Rectal smooth muscle tissue (tissue), 1 donor: ENCODE measurements around the gene ZDHHC3.

Experiments
- H3K27ac ChIP-seq: one replicate; pipeline ENCODE4 v1.7.0; 2013; ENCODE audit warnings: low read depth, low read length, inconsistent platforms
- H3K27me3 ChIP-seq: one replicate; pipeline ENCODE4 v1.7.0; 2013; ENCODE audit warnings: low read length; ENCODE audit not compliant: control insufficient read depth, insufficient read depth
- H3K36me3 ChIP-seq: one replicate; pipeline ENCODE4 v1.7.0; 2013; ENCODE audit warnings: low read length; ENCODE audit not compliant: control insufficient read depth, insufficient read depth
- H3K4me1 ChIP-seq: one replicate; pipeline ENCODE4 v1.7.0; 2013; ENCODE audit warnings: low read length; ENCODE audit not compliant: control insufficient read depth, insufficient read depth
- H3K4me3 ChIP-seq: one replicate; pipeline ENCODE4 v1.7.0; 2013; ENCODE audit warnings: low read length
- H3K9ac ChIP-seq: one replicate; pipeline ENCODE4 v1.7.0; 2013; ENCODE audit warnings: low read length

The ZDHHC3 gene, protein sequence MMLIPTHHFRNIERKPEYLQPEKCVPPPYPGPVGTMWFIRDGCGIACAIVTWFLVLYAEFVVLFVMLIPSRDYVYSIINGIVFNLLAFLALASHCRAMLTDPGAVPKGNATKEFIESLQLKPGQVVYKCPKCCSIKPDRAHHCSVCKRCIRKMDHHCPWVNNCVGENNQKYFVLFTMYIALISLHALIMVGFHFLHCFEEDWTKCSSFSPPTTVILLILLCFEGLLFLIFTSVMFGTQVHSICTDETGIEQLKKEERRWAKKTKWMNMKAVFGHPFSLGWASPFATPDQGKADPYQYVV

DNA sequence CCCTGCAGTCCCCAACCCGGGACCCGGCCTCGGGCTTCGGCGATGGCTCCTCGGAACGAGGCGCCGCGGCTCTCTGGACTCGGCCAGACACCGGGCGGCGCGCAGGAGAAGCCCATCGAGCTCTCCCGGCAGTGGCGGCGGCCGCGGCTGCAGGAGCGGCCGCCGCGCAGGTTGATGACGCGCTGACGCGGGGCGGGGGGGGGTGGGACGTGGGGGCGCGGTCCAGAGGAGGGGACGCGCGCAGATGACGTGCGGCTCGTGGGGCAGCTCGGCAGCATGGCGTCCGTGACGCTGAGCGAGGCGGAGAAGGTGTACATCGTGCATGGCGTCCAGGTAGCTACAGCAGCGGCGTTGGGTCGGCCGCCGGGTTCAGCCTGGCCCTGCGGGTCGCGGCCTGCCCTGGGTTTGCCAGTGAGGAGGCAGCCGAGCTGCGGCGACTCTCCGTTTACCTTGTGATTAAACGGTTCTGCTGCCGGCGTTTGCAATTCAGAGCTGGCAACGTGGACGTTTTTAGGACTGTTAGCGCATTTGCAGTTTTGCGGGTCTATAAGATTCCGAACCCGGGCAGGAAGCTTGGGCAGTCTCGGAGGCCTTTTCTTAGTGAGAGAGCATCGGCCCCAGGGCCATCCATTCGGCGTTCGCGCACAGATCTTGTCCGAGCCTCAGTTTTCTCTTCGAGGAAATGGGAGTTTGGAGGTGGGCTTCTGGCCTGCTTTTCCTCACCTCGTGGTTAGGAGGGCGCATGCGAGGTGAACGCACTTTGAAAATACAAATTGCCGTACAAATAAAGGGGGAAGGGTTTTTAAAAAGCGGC is at the start of gene ZDHHC3, which contains the start of gene EXOSC7:
Gene ZDHHC3, minus strand, starts transcription at position 173 of the 814 bp plus-strand sequence. CDS start 16,738 bp downstream, outside the sequence.
Gene EXOSC7, plus strand, starts transcription at position 243 of the 814 bp plus-strand sequence. Its CDS starts 34 bp downstream, at position 277.
- no peaks in the 10 kb centered on the region for H3K36me3 ChIP-seq
- H3K9ac ChIP-seq, result peak within 1 kb of the TSS; percentile 84
- peaks cover 2% of the 10 kb centered on the region for H3K27me3 ChIP-seq
- H3K27ac ChIP-seq, result peak within 1 kb of the TSS; percentile 81
- H3K4me1 ChIP-seq, result peaks cover 6% of the 10 kb centered on the region
- H3K4me3 ChIP-seq, result peak within 1 kb of the TSS; percentile 94

DNA sequence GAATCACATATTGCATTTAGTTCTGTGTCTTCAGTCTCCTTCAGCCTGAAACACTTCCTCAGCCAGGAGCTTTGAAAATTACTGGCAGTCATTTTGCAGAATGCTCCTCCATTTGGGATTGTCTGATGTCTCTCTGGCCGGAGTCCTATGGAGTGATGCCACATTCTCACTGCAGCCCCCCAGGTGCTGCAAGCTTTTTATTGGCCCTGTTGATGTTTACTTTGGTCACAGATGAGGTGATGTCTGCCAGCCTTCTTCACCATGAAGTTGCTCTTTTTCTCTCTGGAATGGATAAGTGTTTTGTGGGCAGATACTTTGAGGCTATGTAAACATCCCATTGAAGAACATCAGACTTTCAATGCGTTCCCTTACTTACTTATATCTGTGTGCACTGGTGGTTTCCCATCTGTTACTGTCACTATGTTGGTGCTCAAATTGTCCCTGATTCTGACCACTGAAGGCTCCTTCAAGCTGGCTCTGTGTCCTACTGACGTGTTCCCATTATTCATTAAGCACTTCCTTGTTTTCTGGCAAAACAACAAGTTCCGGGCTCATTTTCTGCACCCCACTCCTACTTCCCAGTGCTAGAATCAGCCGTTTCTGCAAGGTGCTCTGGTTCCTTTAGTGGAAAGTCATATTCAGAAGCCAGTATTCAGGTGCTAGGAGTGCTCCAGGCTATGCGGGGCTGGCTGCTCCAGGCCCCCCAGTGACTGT is 48.7 kb upstream of the ZDHHC3 start:
- no peaks in the 10 kb centered on the region for H3K27me3 ChIP-seq
- no peak overlapping the region for H3K4me3 ChIP-seq
- no peak overlapping the region for H3K9ac ChIP-seq
- H3K36me3 ChIP-seq, result no peaks in the 10 kb centered on the region
- peaks cover 18% of the 10 kb centered on the region for H3K4me1 ChIP-seq
- no peak overlapping the region for H3K27ac ChIP-seq

DNA sequence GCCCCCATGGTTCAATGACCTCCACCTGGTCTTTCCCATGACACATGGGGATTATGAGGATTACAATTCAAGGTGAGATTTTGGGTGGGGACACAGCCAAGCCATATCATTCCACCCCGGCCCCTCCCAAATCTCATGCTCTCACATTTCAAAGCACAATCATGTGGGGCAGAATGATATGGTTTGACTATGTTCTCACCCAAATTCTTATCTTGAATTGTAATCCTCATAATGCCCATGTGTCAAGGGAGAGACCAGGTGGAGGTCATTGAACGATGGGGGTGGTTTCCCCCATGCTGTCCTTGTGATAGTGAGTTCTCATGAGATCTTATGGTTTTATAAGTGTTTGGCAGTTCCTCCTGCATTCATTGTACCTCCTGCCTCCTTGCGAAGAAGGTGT is 47.7 kb upstream of the ZDHHC3 start:
- Histone ChIP-seq H3K27me3 (no peaks in the 10 kb centered on the region), H3K4me1 (peaks cover 18% of the 10 kb centered on the region), H3K9ac (no peak overlapping the region), H3K36me3 (no peaks in the 10 kb centered on the region), H3K27ac (no peak overlapping the region), H3K4me3 (no peak overlapping the region)

DNA sequence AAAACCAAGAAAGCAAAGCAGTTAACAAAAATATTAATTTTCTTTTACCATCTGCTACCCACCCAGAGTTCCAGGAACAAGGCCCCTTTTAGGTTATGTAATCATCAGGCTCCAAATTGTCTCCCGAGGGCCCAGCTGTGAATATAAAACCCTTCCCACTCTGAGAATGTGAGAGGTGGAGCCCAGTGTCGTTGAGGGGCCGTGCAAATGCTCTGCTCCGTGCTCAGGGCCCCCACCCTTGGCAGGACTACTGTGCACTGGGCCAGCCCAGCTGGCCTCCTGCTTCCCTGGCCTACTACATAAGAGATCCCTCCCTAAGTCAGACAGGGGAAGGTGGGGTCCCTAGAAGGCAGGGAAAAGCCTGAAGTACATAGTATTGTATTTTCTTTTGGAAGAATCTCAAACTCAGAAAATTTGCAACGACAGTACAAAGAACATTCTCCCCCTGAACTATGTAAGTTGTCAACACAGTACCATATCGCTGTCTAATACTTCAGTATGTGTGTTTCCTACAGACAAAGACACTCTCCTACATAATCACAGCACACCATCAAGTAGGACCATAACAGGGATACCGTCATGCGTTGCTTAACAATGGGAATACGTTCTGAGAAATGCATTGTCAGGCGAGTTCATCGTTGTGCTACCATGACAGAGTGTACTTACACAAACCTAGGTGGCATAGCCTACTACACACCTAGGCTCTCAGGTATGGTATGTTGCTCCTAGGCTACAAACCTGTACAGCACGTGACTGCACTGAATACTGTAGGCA is 45.7 kb upstream of the ZDHHC3 start:
- H3K36me3 ChIP-seq, result no peaks in the 10 kb centered on the region
- H3K4me3 ChIP-seq, result no peak overlapping the region
- no peak overlapping the region for H3K9ac ChIP-seq
- peaks cover 15% of the 10 kb centered on the region for H3K4me1 ChIP-seq
- H3K27ac ChIP-seq, result no peak overlapping the region
- H3K27me3 ChIP-seq, result no peaks in the 10 kb centered on the region

DNA sequence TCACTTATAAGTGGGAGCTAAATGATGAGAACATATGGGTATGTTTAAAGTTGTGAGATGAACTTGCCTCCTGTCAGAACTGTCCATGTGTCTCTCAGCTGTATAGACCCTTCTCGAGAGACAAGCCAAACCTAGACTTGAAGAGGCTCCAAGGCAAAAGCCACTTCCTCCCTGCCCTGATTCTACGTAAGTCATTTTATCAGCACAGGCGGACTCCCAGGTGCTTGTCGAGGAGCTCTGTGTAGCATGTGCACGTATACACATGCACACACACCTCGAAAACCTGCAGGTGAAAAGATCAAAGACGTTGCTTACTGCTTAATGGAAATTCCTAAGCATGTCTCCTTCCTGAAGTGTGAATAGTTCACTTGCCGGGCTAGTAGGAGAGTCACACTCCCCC is 44.6 kb upstream of the ZDHHC3 start:
- Histone ChIP-seq H3K36me3 (no peaks in the 10 kb centered on the region), H3K4me3 (no peak overlapping the region), H3K27me3 (no peaks in the 10 kb centered on the region), H3K27ac (no peak overlapping the region), H3K9ac (no peak overlapping the region), H3K4me1 (peaks cover 3% of the 10 kb centered on the region)

DNA sequence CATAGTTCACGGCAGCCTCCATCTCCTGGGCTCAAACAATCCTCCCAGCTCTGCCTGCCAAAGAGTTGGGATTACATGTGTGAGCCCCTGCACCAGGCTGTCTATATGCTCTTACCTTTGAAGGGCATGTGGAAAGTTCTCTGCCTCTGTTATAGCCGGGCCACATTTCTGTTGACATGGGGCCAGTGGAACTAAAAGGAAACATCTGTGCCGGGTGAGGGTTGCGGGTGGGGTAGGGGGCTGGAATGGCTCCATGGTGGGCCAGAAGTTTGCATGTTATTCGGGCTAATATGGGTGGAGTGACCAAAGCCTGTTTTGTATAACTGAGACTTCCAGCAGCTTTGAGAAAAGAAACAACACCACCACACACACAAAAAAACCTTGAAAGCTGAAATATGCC is 41.8 kb upstream of the ZDHHC3 start:
- no peaks in the 10 kb centered on the region for H3K4me1 ChIP-seq
- no peaks in the 10 kb centered on the region for H3K27me3 ChIP-seq
- H3K9ac ChIP-seq, result no peak overlapping the region
- no peak overlapping the region for H3K4me3 ChIP-seq
- no peak overlapping the region for H3K27ac ChIP-seq
- H3K36me3 ChIP-seq, result no peaks in the 10 kb centered on the region

DNA sequence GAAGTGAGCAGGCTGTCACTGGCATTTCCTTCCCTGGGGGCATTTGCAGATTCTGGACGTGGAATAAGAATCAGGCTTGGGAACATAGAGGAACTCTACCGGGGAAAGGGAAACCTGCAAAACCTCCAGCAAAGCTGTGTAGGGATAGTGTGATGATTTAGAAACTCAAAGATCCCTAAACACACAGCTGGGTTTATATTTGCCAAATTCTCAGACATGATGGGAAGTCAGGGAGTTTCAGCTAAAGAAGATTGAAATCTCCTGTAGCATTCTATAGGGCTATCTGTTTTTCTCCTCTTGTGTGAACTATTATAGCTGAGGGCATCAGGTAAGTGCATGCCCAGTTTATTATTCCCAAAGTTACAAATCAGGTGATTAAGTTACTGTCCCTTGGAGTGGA is 40.9 kb upstream of the ZDHHC3 start:
- Histone ChIP-seq H3K27ac (no peak overlapping the region), H3K36me3 (no peaks in the 10 kb centered on the region)

DNA sequence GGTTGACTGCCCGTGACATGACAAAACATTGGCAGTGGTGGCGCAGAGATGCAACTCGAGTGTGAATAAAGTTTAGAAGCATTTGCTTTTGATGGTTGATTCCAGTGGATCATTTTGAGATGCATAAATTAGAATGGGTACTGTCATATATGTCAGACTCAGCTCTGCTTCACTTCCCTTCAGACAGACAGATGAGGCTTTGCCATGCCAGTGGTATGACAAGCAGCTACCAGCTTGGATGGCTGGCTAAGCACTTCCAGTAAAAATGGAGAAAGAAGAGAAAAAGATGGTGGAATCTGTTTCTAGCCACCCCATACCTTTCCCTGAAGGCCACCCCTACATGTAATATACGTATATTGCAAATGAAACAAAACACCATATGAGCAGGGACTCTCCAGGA is 36.6 kb upstream of the ZDHHC3 start:
- H3K9ac ChIP-seq, result no peak overlapping the region
- peak overlapping the region; percentile 65 for H3K27ac ChIP-seq
- H3K4me3 ChIP-seq, result no peak overlapping the region
- no peaks in the 10 kb centered on the region for H3K27me3 ChIP-seq
- no peaks in the 10 kb centered on the region for H3K36me3 ChIP-seq
- H3K4me1 ChIP-seq, result peaks cover 29% of the 10 kb centered on the region

More for the DNA sequence above, 40.9 kb upstream of the ZDHHC3 start:
- H3K4me3 ChIP-seq, result no peak overlapping the region
- no peaks in the 10 kb centered on the region for H3K27me3 ChIP-seq
- H3K4me1 ChIP-seq, result peaks cover 8% of the 10 kb centered on the region
- no peak overlapping the region for H3K9ac ChIP-seq

DNA sequence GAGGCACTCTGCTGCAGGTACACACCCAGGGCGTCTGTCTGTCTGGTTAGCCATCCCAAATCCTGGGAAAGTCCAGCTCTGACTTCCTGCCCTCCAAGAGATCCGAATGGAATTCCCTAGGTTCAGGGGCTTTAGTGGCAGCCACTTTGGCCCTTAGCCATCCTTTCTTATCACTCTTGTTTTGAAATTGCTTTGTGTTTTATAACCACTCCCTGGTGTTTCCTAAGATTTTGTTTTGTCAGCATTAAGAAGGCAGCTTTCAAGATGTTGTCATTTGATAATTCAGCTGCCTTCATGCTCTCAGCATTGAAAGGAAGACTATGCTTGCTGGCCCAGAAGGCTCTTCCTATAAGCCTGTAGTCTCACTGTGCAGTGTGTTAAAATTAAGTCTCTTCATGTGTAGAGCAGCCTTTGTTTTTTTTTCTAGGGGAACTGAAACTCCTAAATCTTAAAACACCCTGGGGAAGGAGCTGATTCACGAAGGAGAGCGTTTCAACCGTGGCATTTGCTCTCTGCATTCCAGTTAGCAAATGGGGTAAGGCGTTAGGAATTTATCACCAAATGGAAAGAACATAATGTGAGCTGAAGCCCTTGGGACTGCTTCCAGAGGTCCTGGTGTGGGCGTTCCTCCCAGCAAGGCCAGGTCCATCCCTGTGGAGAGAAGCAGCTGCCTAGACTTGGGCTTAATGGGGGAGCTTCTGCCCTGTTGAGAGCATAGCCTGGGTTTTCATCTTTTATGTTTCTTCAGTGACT is 36.0 kb upstream of the ZDHHC3 start:
- Histone ChIP-seq H3K4me3 (no peak overlapping the region), H3K36me3 (no peaks in the 10 kb centered on the region), H3K27ac (peak overlapping the region; percentile 65), H3K27me3 (no peaks in the 10 kb centered on the region), H3K4me1 (peaks cover 29% of the 10 kb centered on the region), H3K9ac (no peak overlapping the region)

DNA sequence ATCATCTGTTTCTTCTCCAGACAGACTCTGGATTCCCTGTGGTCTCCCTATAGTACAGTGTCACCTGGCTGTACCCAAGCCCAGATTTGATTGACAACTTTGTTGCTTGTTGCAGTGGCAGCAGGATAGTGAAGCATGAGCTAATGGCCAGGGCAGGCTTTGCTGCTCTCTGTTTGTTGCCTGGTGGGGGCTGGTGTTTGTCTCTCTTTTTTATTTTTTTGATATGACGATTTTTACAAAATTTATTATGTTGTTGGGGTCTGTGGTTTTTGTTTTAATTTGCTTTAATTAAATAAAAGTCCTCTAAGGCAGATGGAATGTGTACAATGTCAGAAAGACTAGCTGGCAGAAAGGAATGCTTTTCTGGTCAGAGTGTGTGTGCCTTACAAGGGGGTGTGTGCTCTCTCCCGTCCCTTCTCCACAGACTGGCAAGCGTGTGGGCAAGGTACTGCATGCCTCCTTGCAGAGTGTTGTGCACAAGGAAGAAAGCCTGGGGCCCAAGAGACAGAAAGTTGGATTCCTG is 34.9 kb upstream of the ZDHHC3 start:
- no peak overlapping the region for H3K4me3 ChIP-seq
- H3K36me3 ChIP-seq, result no peaks in the 10 kb centered on the region
- H3K27me3 ChIP-seq, result no peaks in the 10 kb centered on the region
- H3K9ac ChIP-seq, result no peak overlapping the region
- H3K27ac ChIP-seq, result peak overlapping the region; percentile 67
- H3K4me1 ChIP-seq, result peaks cover 29% of the 10 kb centered on the region

DNA sequence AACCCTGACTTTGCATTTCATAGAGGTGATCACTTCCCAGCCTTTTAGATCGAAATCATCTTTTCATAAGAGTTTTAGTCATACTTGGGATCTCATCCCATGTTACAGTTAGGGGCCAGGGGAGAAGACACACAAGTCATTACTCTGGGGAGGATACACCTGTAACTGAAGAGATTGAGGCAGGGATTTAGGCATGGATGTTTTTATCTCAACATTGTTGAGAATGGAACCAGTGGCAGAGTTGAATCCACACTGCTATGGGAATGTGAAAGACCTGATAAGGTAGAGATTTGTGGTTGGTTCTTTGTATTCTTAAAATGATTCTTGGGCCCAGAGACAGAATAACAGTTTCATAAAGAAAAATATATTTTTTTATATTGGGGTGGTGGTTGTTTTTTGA is 33.9 kb upstream of the ZDHHC3 start:
- no peak overlapping the region for H3K9ac ChIP-seq
- H3K36me3 ChIP-seq, result peaks cover 4% of the 10 kb centered on the region

More for the DNA sequence above, 33.9 kb upstream of the ZDHHC3 start:
- H3K4me1 ChIP-seq, result peaks cover 29% of the 10 kb centered on the region
- no peak overlapping the region for H3K4me3 ChIP-seq
- H3K27me3 ChIP-seq, result no peaks in the 10 kb centered on the region
- H3K27ac ChIP-seq, result no peak overlapping the region
